Measurements from ENCODE around the gene MAVS. TPM values are rescaled to one million over a fixed set of nuclear protein-coding genes. Genes with fewer than 3 reads are reported as not detected.
A peak's percentile ranks its signal among the peaks of the same experiment; 100 is the strongest.

The MAVS gene
- total and polyA plus RNA-seq, 9 of the 15 experiments (the other 6 are each of a cell fraction or from before 2014, with no cell fraction given): 1.6 to 22.0 (median 11.3) TPM

DNA sequence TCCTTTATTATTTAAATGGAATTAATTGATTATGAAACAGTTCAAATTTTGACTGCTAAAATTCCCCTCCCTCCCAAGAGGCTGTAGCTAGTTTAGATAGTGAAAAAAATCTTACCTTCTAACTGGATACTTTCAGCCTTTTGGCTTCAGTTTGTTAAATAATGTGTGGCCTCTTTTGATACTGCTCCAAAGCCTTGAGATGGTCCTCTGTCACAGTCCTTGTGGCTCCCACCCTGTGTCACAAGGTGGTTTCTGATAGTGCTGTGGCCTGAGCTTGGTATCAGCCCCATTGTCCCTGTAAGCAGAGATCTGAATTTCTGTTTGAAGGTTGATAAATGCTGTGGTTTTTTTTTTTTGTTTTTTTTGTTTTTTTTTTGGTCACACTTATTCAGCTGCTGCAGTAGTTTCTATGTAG lies 63.3 kb downstream of the MAVS start (continued):
- TF ChIP-seq, protein P1, sequence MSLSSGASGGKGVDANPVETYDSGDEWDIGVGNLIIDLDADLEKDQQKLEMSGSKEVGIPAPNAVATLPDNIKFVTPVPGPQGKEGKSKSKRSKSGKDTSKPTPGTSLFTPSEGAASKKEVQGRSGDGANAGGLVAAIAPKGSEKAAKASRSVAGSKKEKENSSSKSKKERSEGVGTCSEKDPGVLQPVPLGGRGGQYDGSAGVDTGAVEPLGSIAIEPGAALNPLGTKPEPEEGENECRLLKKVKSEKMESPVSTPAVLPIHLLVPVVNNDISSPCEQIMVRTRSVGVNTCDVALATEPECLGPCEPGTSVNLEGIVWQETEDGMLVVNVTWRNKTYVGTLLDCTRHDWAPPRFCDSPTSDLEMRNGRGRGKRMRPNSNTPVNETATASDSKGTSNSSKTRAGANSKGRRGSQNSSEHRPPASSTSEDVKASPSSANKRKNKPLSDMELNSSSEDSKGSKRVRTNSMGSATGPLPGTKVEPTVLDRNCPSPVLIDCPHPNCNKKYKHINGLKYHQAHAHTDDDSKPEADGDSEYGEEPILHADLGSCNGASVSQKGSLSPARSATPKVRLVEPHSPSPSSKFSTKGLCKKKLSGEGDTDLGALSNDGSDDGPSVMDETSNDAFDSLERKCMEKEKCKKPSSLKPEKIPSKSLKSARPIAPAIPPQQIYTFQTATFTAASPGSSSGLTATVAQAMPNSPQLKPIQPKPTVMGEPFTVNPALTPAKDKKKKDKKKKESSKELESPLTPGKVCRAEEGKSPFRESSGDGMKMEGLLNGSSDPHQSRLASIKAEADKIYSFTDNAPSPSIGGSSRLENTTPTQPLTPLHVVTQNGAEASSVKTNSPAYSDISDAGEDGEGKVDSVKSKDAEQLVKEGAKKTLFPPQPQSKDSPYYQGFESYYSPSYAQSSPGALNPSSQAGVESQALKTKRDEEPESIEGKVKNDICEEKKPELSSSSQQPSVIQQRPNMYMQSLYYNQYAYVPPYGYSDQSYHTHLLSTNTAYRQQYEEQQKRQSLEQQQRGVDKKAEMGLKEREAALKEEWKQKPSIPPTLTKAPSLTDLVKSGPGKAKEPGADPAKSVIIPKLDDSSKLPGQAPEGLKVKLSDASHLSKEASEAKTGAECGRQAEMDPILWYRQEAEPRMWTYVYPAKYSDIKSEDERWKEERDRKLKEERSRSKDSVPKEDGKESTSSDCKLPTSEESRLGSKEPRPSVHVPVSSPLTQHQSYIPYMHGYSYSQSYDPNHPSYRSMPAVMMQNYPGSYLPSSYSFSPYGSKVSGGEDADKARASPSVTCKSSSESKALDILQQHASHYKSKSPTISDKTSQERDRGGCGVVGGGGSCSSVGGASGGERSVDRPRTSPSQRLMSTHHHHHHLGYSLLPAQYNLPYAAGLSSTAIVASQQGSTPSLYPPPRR (CRISPR knock-in tag; IDR thresholded peaks at IDR 0.05; ENCODE audit: borderline replicate concordance): no peak; the same call in 1 of the 2 replicates
- TF ChIP-seq BMI1 (IDR thresholded peaks at IDR 0.05; ENCODE audit: low read length) (no peak), ZNF551 (CRISPR knock-in tag; IDR thresholded peaks at IDR 0.05) (no peak), ADNP (tag; IDR thresholded peaks at IDR 0.05) (peak; percentile 66; the same call in 1 of the 2 replicates), NR3C1 (CRISPR knock-in tag; IDR thresholded peaks at IDR 0.05) (no peak), STAG1 (CRISPR knock-in tag; IDR thresholded peaks at IDR 0.05; ENCODE audit: borderline replicate concordance) (no peak), SIN3B (IDR thresholded peaks at IDR 0.05; ENCODE audit: low read depth) (no peak), NCOA2 (IDR thresholded peaks at IDR 0.05; ENCODE audit: partially characterized antibody in 2 of 2) (no peak), MTA3 (IDR thresholded peaks at IDR 0.05; ENCODE audit: borderline replicate concordance) (no peak), GABPA (tag; conservative IDR thresholded peaks at IDR 0.05; ENCODE audit: low read depth) (no peak; the same call in 1 of the 2 replicates), CREBBP (IDR thresholded peaks at IDR 0.05; ENCODE audit: low read depth, low read length) (no peak), MTF1 (CRISPR knock-in tag; IDR thresholded peaks at IDR 0.05; ENCODE audit: borderline replicate concordance) (no peak), ASH1L (IDR thresholded peaks at IDR 0.05; ENCODE audit: borderline replicate concordance, low read depth, partially characterized antibody) (no peak)
- TF ChIP-seq, protein P2, sequence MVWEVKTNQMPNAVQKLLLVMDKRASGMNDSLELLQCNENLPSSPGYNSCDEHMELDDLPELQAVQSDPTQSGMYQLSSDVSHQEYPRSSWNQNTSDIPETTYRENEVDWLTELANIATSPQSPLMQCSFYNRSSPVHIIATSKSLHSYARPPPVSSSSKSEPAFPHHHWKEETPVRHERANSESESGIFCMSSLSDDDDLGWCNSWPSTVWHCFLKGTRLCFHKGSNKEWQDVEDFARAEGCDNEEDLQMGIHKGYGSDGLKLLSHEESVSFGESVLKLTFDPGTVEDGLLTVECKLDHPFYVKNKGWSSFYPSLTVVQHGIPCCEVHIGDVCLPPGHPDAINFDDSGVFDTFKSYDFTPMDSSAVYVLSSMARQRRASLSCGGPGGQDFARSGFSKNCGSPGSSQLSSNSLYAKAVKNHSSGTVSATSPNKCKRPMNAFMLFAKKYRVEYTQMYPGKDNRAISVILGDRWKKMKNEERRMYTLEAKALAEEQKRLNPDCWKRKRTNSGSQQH (CRISPR knock-in tag; IDR thresholded peaks at IDR 0.05): no peak
- TF ChIP-seq, protein P3, sequence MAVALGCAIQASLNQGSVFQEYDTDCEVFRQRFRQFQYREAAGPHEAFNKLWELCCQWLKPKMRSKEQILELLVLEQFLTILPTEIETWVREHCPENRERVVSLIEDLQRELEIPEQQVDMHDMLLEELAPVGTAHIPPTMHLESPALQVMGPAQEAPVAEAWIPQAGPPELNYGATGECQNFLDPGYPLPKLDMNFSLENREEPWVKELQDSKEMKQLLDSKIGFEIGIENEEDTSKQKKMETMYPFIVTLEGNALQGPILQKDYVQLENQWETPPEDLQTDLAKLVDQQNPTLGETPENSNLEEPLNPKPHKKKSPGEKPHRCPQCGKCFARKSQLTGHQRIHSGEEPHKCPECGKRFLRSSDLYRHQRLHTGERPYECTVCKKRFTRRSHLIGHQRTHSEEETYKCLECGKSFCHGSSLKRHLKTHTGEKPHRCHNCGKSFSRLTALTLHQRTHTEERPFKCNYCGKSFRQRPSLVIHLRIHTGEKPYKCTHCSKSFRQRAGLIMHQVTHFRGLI (CRISPR knock-in tag; IDR thresholded peaks at IDR 0.05): no peak
- TF ChIP-seq, protein P4, sequence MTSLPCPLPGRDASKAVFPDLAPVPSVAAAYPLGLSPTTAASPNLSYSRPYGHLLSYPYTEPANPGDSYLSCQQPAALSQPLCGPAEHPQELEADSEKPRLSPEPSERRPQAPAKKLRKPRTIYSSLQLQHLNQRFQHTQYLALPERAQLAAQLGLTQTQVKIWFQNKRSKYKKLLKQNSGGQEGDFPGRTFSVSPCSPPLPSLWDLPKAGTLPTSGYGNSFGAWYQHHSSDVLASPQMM (CRISPR knock-in tag; IDR thresholded peaks at IDR 0.05): no peak
